ENCODE results near the gene LARGE2. TPM values are rescaled to one million over a fixed set of nuclear protein-coding genes. Genes with fewer than 3 reads are reported as not detected.
"Not testable (repeated sequence)": the region's sequence is repeated elsewhere in the genome, so short reads cannot be mapped to it uniquely, and the experiment has no call there.

Gene LARGE2
- total and polyA plus RNA-seq, 9 of the 15 experiments (the other 6 are each of a cell fraction or from before 2014, with no cell fraction given) = 0.56 to 14.1 (median 6.6) TPM

GRCh38 chr11:45905095-45905494, 17.4 kb upstream of the LARGE2 start:
- ChIA-PET POLR2A (no interaction called here), CTCF (ENCODE audit: low intra/inter-chr PET ratio) (no interaction called here)
- Histone ChIP-seq H3K9ac (ENCODE audit: insufficient read depth in 1 of 2, low read depth in 2 of 2, low read length in 2 of 2) (peak overlapping the region in 1 of 2 experiments; percentile 73; a peak in 2 of 4 replicates), H3K4me3 (no peak overlapping the region), H3K36me3 (ENCODE audit: control insufficient read depth, insufficient read depth, low read length) (peaks cover 8% of the 10 kb centered on the region; the same call in 1 of the 3 replicates), H3K27ac (ENCODE audit: extremely low read depth, low read depth, low read length) (no peak overlapping the region), H3K27me3 (ENCODE audit: control insufficient read depth in 2 of 2, insufficient read depth in 2 of 2, low read length in 2 of 2) (no peaks in the 10 kb centered on the region), H3K79me2 (ENCODE audit: control insufficient read depth, insufficient read depth, low read length) (no peaks in the 10 kb centered on the region), H3K4me1 (replicated peaks in 1 of 2; ENCODE audit: control insufficient read depth in 2 of 2, insufficient read depth in 2 of 2, low read length in 2 of 2) (peaks cover 8 to 79% of the 10 kb centered on the region in 2 experiments; a peak in 4 of 5 replicates), H3K9me1 (ENCODE audit: control insufficient read depth, insufficient read depth, low read length) (peaks cover 6% of the 10 kb centered on the region), H4K20me1 (replicated peaks; ENCODE audit: control insufficient read depth, insufficient read depth, low read length) (0 out of 2 replicates have a peak, but pooled peaks cover 3% of the 10 kb centered on the region), H2AFZ (ENCODE audit: low read depth, low read length) (no peak overlapping the region), H3K4me2 (ENCODE audit: insufficient read depth, low read length) (no peak overlapping the region), H3K9me3 (replicated peaks; ENCODE audit: control insufficient read depth, insufficient read depth, low read depth, low read length) (no peaks in the 10 kb centered on the region)
- BruUV-seq (replicated peaks) = no TSS peak
- WGBS (ENCODE audit: insufficient coverage, low coverage, missing lambda C conversion rate) = 89% methylated on average over 15 of the region's 19 CpGs
- TF ChIP-seq ZNF197 (CRISPR knock-in tag; IDR thresholded peaks at IDR 0.05; ENCODE audit: low read depth) (no peak), POLR2G (IDR thresholded peaks at IDR 0.05; ENCODE audit: low read depth, low read length) (peak; percentile 51; the same call in 1 of the 2 replicates)
- ATAC-seq (no peak), FAIRE-seq (no peak), DNase-seq (ENCODE audit: extremely low read depth in 1 of 4, low spot score in 3 of 4) (no peak)
- intact Hi-C loops (cut with micrococcal nuclease) = no loop called here
- in situ Hi-C loops (cut with MboI) = no loop called here

DNA sequence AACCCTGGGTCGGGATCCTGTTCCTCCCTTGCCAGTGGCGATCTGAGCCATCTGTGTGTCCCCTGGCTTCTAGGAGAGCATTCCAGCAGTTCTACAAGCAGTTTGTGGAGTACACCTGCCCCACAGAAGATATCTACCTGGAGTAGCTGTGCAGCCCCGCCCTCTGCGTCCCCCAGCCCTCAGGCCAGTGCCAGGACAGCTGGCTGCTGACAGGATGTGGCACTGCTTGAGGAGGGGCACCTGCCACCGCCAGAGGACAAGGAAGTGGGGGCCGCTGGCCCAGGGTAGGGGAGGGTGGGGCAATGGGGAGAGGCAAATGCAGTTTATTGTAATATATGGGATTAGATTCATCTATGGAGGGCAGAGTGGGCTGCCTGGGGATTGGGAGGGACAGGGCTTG, 16.9 kb upstream of the LARGE2 start:
- H2AFZ ChIP-seq (ENCODE audit: low read depth, low read length); ATAC-seq; H3K4me2 ChIP-seq (ENCODE audit: insufficient read depth, low read length); H3K27ac ChIP-seq (ENCODE audit: extremely low read depth, low read depth, low read length); H4K20me1 ChIP-seq (replicated peaks; ENCODE audit: control insufficient read depth, insufficient read depth, low read length); BruUV-seq (replicated peaks); H3K9me1 ChIP-seq (ENCODE audit: control insufficient read depth, insufficient read depth, low read length); H3K4me3 ChIP-seq; H3K79me2 ChIP-seq (ENCODE audit: control insufficient read depth, insufficient read depth, low read length); H3K9me3 ChIP-seq (replicated peaks; ENCODE audit: control insufficient read depth, insufficient read depth, low read depth, low read length); CTCF ChIA-PET (ENCODE audit: low intra/inter-chr PET ratio); H3K27me3 ChIP-seq (ENCODE audit: control insufficient read depth in 2 of 2, insufficient read depth in 2 of 2, low read length in 2 of 2); in situ Hi-C loops (cut with MboI); DNase-seq (ENCODE audit: extremely low read depth in 1 of 4, low spot score in 3 of 4); H3K36me3 ChIP-seq (ENCODE audit: control insufficient read depth, insufficient read depth, low read length); FAIRE-seq; intact Hi-C loops (cut with micrococcal nuclease): not testable (repeated sequence)
- Histone ChIP-seq H3K4me1 (replicated peaks in 1 of 2; ENCODE audit: control insufficient read depth in 2 of 2, insufficient read depth in 2 of 2, low read length in 2 of 2) (peaks cover 8 to 77% of the 10 kb centered on the region in 2 experiments; a peak in 4 of 5 replicates), H3K9ac (ENCODE audit: insufficient read depth in 1 of 2, low read depth in 2 of 2, low read length in 2 of 2) (peak overlapping the region in 1 of 2 experiments; percentile 73; a peak in 1 of 4 replicates)
- POLR2A ChIA-PET = interaction anchor here (0.6 kb wide), 1 partner anchor 24 kb away, joined by 3 read pairs; no protein-coding TSS in a partner anchor
- WGBS (ENCODE audit: insufficient coverage, low coverage, missing lambda C conversion rate) = 85% methylated on average over 6 of the region's 6 CpGs

All from K562 (cell line).